WTC11 (cell line): ENCODE data around the gene SYS1. TPM values are rescaled to one million over a fixed set of nuclear protein-coding genes. Genes with fewer than 3 reads are reported as not detected.

Source experiments
- ATAC-seq: fragments of 200-7000 bp; cut with Tn5 transposase; 2 replicates; pipeline ENCODE4 v1.10.0; 2021; ENCODE audit warnings: mild to moderate bottlenecking, moderate library complexity
- CTCF ChIA-PET: fragments of 300-600 bp; sonication (Branson Sonifier 250); formaldehyde crosslinking; loops from one replicate; lab custom pipeline; 2021; ENCODE audit warnings: antibody characterized with exemption; lab: Charles Lee
- POLR2A ChIA-PET: fragments of 350-600 bp; sonication (Branson Sonifier 250); formaldehyde crosslinking; loops from one replicate; lab custom pipeline; 2021; ENCODE audit warnings: antibody characterized with exemption; lab: Charles Lee
- DNase-seq: peaks from one replicate; pipeline ENCODE4 v3.0.0; 2021; ENCODE audit warnings: low spot score
- H3K27ac Mint-ChIP-seq: 2 replicates; pipeline ENCODE4 v1.8.0; 2021; ENCODE audit warnings: mixed read lengths
- H3K27me3 Mint-ChIP-seq: 2 replicates; pipeline ENCODE4 v1.8.0; 2021; ENCODE audit warnings: low read depth, mild to moderate bottlenecking, moderate library complexity, mixed read lengths
- H3K36me3 Mint-ChIP-seq: 2 replicates; pipeline ENCODE4 v1.8.0; 2021; ENCODE audit warnings: mixed read lengths
- H3K4me1 Mint-ChIP-seq: 2 replicates; pipeline ENCODE4 v1.8.0; 2022; ENCODE audit warnings: mixed read lengths
- H3K4me3 Mint-ChIP-seq: 2 replicates; pipeline ENCODE4 v1.8.0; 2021; ENCODE audit warnings: mild to moderate bottlenecking, moderate library complexity, mixed read lengths
- H3K9me3 Mint-ChIP-seq: 2 replicates; pipeline ENCODE4 v1.8.0; 2021; ENCODE audit warnings: mixed read lengths
- ATF1 ChIP-seq: sonication (generic); formaldehyde crosslinking; IDR thresholded peaks from 2 replicates; pipeline ENCODE4 v1.8.1; 2023; ENCODE audit warnings: mild to moderate bottlenecking, moderate library complexity, missing genetic modification reagents
- CREB1 ChIP-seq: sonication (generic); formaldehyde crosslinking; IDR thresholded peaks from 2 replicates; pipeline ENCODE4 v1.8.0; 2023; ENCODE audit warnings: mild to moderate bottlenecking, missing genetic modification reagents
- E2F4 ChIP-seq: sonication (generic); formaldehyde crosslinking; IDR thresholded peaks from 2 replicates; pipeline ENCODE4 v1.8.1; 2022; ENCODE audit warnings: low read depth, mild to moderate bottlenecking, moderate library complexity, missing genetic modification reagents, borderline replicate concordance
- EMX1 ChIP-seq: fragments of 250-450 bp; sonication (Bioruptor Pico); IDR thresholded peaks from 2 replicates; pipeline ENCODE4 v1.8.0; 2021; ENCODE audit warnings: mild to moderate bottlenecking
- GRHL2 ChIP-seq: fragments of 250-450 bp; sonication (Bioruptor Pico); IDR thresholded peaks from 2 replicates; pipeline ENCODE4 v1.8.0; 2022; ENCODE audit warnings: mild to moderate bottlenecking, moderate library complexity; ENCODE audit not compliant: insufficient replicate concordance, severe bottlenecking
- HMGA2 ChIP-seq: fragments of 250-450 bp; sonication (Bioruptor Pico); IDR thresholded peaks from 2 replicates; pipeline ENCODE4 v1.4.0; 2021; ENCODE audit warnings: mild to moderate bottlenecking, moderate library complexity
- JAZF1 ChIP-seq: fragments of 250-450 bp; sonication (Bioruptor Pico); IDR thresholded peaks from 2 replicates; pipeline ENCODE4 v1.9.0; 2021; ENCODE audit warnings: moderate library complexity, mild to moderate bottlenecking, inconsistent platforms
- KAT7 ChIP-seq: sonication (generic); formaldehyde crosslinking; IDR thresholded peaks from 2 replicates; pipeline ENCODE4 v1.8.1; 2023; ENCODE audit warnings: missing genetic modification reagents, mild to moderate bottlenecking, borderline replicate concordance
- NFATC4 ChIP-seq: fragments of 250-450 bp; sonication (Bioruptor Pico); IDR thresholded peaks from 2 replicates; pipeline ENCODE4 v1.9.0; 2021; ENCODE audit warnings: mild to moderate bottlenecking
- NFYB ChIP-seq: sonication (generic); formaldehyde crosslinking; conservative IDR thresholded peaks from 2 replicates; pipeline ENCODE4 v1.8.0; 2022; ENCODE audit warnings: low read depth, missing genetic modification reagents
- SMAD4 ChIP-seq: sonication (generic); formaldehyde crosslinking; IDR thresholded peaks from 2 replicates; pipeline ENCODE4 v1.8.0; 2022; ENCODE audit warnings: mild to moderate bottlenecking, missing genetic modification reagents
- ZNF219 ChIP-seq: sonication (generic); formaldehyde crosslinking; IDR thresholded peaks from 2 replicates; pipeline ENCODE4 v1.8.0; 2023; ENCODE audit warnings: missing genetic modification reagents, mild to moderate bottlenecking, borderline replicate concordance
- ZNF396 ChIP-seq: fragments of 250-450 bp; sonication (Bioruptor Pico); IDR thresholded peaks from 2 replicates; pipeline ENCODE4 v1.8.0; 2021; ENCODE audit warnings: mild to moderate bottlenecking, moderate library complexity, borderline replicate concordance
- ZNF425 ChIP-seq: fragments of 250-450 bp; sonication (Bioruptor Pico); conservative IDR thresholded peaks from 2 replicates; pipeline ENCODE4 v1.9.0; 2021; ENCODE audit warnings: mild to moderate bottlenecking
- total RNA-seq: library from RNA; stranded (reverse); gene quantifications from 3 replicates; pipeline ENCODE4 v1.2.3, GENCODE V29; 2021
- TF ChIP-seq, protein P1 (sequence below): sonication (generic); formaldehyde crosslinking; IDR thresholded peaks from 2 replicates; pipeline ENCODE4 v1.8.1; 2023; ENCODE audit warnings: mild to moderate bottlenecking, missing genetic modification reagents, moderate library complexity
- TF ChIP-seq, protein P2 (sequence below): sonication (generic); formaldehyde crosslinking; conservative IDR thresholded peaks from 2 replicates; pipeline ENCODE4 v1.8.1; 2022; ENCODE audit warnings: mild to moderate bottlenecking, missing genetic modification reagents
- TF ChIP-seq, protein P3 (sequence below): sonication (generic); formaldehyde crosslinking; IDR thresholded peaks from 2 replicates; pipeline ENCODE4 v1.8.1; 2022; ENCODE audit warnings: missing genetic modification reagents, borderline replicate concordance

SYS1 gene
- total RNA-seq, 1 experiment from 2014 or later: 16.4 TPM

GRCh38 chr20:45402946-45403345 lies 40.0 kb downstream of the SYS1 start:
- DNase-seq (no peak), ATAC-seq (no peak)
- TF ChIP-seq, protein P1, sequence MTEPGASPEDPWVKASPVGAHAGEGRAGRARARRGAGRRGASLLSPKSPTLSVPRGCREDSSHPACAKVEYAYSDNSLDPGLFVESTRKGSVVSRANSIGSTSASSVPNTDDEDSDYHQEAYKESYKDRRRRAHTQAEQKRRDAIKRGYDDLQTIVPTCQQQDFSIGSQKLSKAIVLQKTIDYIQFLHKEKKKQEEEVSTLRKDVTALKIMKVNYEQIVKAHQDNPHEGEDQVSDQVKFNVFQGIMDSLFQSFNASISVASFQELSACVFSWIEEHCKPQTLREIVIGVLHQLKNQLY (CRISPR knock-in tag): no peak
- TF ChIP-seq HMGA2: no peak
- no peak for TF ChIP-seq ATF1 (CRISPR knock-in tag)
- no peak for TF ChIP-seq E2F4
- no peak for TF ChIP-seq NFYB
- no peak for TF ChIP-seq KAT7 (CRISPR knock-in tag)
- TF ChIP-seq ZNF219 (CRISPR knock-in tag): no peak
- TF ChIP-seq NFATC4: no peak
- TF ChIP-seq SMAD4 (CRISPR knock-in tag): no peak
- TF ChIP-seq, protein P2, sequence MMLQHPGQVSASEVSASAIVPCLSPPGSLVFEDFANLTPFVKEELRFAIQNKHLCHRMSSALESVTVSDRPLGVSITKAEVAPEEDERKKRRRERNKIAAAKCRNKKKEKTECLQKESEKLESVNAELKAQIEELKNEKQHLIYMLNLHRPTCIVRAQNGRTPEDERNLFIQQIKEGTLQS (CRISPR knock-in tag): no peak
- no peak for TF ChIP-seq GRHL2 (CRISPR knock-in tag)
- no peak for TF ChIP-seq ZNF425
- no peak for TF ChIP-seq EMX1 (CRISPR knock-in tag)
- no peak for TF ChIP-seq CREB1
- no peak overlapping the region for H3K27ac Mint-ChIP-seq
- ChIA-PET POLR2A (no interaction called here), CTCF (interaction anchor here (1.1 to 1.4 kb wide), 2 partner anchors 34 to 40 kb away, joined by 3 to 9 read pairs; partner anchors contain the start of gene SYS1)
- peaks cover 10% of the 10 kb centered on the region for H3K4me1 Mint-ChIP-seq
- H3K9me3 Mint-ChIP-seq: peaks cover 45% of the 10 kb centered on the region
- peaks cover 31% of the 10 kb centered on the region for H3K36me3 Mint-ChIP-seq
- H3K4me3 Mint-ChIP-seq: no peak overlapping the region
- peaks cover 39% of the 10 kb centered on the region for H3K27me3 Mint-ChIP-seq

GRCh38 chr20:45404438-45404837 lies 41.5 kb downstream of the SYS1 start:
- ChIA-PET CTCF (interaction anchor here (1.6 kb wide), 1 partner anchor 31 kb away, joined by 6 read pairs; no protein-coding TSS in a partner anchor), POLR2A (no interaction called here)
- H3K4me3 Mint-ChIP-seq: peak overlapping the region; percentile 78
- peaks cover 29% of the 10 kb centered on the region for H3K36me3 Mint-ChIP-seq
- DNase-seq: no peak
- H3K27me3 Mint-ChIP-seq: peaks cover 39% of the 10 kb centered on the region
- TF ChIP-seq, protein P3, sequence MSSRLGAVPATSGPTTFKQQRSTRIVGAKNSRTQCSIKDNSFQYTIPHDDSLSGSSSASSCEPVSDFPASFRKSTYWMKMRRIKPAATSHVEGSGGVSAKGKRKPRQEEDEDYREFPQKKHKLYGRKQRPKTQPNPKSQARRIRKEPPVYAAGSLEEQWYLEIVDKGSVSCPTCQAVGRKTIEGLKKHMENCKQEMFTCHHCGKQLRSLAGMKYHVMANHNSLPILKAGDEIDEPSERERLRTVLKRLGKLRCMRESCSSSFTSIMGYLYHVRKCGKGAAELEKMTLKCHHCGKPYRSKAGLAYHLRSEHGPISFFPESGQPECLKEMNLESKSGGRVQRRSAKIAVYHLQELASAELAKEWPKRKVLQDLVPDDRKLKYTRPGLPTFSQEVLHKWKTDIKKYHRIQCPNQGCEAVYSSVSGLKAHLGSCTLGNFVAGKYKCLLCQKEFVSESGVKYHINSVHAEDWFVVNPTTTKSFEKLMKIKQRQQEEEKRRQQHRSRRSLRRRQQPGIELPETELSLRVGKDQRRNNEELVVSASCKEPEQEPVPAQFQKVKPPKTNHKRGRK (CRISPR knock-in tag): no peak
- TF ChIP-seq E2F4 (no peak), JAZF1 (no peak), ZNF396 (CRISPR knock-in tag) (no peak)
- no peak for ATAC-seq
- H3K4me1 Mint-ChIP-seq: peaks cover 12% of the 10 kb centered on the region
- H3K27ac Mint-ChIP-seq: no peak overlapping the region
- H3K9me3 Mint-ChIP-seq: peaks cover 33% of the 10 kb centered on the region
